AG09309 (cell line): ENCODE results near the gene RIPOR2.

Experiments
- DNase-seq: peaks from one replicate; pipeline ENCODE4 v3.0.0-alpha.2; 2010; ENCODE audit warnings: low read depth
- H3K4me3 ChIP-seq: 2 replicates; pipeline ENCODE4 v1.5.1; 2011; ENCODE audit warnings: mild to moderate bottlenecking, low read depth, low read length, moderate library complexity; ENCODE audit not compliant: control insufficient read depth
- TF ChIP-seq, protein P1 (sequence below): IDR thresholded peaks from 2 replicates; pipeline ENCODE4 v1.5.1; 2011; ENCODE audit warnings: mild to moderate bottlenecking, low read depth, low read length, inconsistent platforms; ENCODE audit not compliant: insufficient read depth, control insufficient read depth; ENCODE audit errors: missing control alignments

Gene RIPOR2

GRCh38 chr6:24903681-24904080 is 32.1 kb downstream of the RIPOR2 start:
- no peak for DNase-seq
- no peak overlapping the region for H3K4me3 ChIP-seq
- TF ChIP-seq, protein P1, sequence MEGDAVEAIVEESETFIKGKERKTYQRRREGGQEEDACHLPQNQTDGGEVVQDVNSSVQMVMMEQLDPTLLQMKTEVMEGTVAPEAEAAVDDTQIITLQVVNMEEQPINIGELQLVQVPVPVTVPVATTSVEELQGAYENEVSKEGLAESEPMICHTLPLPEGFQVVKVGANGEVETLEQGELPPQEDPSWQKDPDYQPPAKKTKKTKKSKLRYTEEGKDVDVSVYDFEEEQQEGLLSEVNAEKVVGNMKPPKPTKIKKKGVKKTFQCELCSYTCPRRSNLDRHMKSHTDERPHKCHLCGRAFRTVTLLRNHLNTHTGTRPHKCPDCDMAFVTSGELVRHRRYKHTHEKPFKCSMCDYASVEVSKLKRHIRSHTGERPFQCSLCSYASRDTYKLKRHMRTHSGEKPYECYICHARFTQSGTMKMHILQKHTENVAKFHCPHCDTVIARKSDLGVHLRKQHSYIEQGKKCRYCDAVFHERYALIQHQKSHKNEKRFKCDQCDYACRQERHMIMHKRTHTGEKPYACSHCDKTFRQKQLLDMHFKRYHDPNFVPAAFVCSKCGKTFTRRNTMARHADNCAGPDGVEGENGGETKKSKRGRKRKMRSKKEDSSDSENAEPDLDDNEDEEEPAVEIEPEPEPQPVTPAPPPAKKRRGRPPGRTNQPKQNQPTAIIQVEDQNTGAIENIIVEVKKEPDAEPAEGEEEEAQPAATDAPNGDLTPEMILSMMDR, result no peak

- TF ChIP-seq, protein P1, result peak; percentile 5
- H3K4me3 ChIP-seq, result no peak overlapping the region
- DNase-seq, result peak; percentile 66
Observed at GRCh38 chr6:24902782-24903181, 33.0 kb downstream of the RIPOR2 start.

DNA sequence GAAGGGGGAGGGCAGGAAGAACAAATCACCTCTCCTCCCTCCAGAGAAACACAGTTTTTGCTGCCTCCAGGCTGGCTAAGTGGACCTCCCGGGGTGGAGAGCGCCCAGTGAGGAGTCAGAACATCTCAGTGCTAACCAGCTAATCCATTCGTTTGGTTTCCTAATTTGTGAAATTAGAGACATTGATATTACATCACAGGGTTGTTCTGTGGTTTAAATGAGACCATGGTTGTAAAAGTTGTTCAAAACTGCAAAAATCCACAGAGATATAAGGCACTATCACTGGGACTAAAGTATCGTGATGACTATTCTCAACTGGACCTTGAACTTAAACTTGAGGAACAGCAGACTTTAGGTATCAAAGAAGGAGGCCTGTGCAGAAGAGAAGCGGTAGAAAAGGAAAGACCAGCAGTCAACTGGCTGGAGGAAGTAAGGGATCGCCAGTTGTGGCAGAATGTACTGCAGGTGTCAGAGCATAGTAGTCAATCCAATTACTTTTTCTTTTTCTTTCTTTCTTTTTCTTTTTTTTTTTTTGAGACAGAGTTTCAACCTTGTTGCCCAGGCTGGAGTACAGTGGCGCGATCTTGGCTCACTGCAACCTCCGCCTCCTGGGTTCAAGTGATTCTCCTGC is 33.9 kb downstream of the RIPOR2 start:
- H3K4me3 ChIP-seq, result no peak overlapping the region
- no peak for DNase-seq
- TF ChIP-seq, protein P1, result no peak

DNA sequence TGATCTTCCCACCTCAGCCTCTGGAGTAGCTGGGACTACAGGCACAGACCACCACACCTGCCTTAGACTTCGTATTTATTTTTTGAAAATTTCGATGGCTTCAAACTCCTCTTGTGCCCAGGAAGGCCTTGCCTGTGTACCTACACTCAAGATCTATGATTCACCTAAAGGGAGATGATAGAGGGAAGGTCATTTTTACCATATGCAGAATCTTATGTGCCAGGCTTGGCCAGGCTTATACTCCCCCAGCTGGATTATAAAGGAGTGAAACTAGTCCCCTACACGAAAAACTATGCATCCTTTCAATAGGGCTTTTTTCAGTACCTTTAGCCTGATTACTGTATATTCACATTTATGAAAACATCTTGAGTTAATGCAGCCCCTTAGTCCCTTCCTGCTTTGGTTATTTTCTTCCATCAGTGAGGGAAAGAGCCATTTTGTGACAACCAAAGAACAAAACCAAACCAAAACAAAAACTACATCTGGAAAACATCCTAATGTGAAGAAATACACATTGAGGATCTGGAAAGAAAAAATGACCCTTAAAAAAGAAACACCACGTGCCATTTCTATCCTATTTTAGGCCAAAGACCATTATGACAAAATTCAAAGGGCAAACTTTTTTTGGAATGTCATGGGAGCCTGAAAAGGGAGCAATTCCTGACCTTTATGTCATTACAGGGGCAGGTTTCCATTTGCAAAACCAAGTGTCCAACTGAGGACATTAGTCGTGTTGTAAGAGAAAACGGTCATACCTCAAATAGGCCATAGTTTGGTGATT is 34.7 kb downstream of the RIPOR2 start:
- no peak for DNase-seq
- TF ChIP-seq, protein P1, result no peak
- H3K4me3 ChIP-seq, result no peak overlapping the region

DNA sequence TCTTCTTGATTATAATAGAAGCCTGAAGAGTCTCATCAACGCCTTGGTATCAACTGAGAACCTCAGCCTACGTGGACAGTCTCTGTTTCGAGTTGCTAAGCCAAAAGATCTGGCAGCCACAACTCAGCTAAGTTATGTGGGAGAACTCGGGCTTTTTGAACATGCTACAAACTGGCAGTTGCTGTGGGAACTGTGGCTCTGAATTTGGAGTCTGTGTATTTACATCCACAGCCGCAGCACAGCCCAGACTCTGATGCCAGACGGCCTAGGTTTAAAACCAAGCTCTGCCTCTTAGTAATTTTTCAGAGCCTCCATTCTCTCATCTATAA is 35.8 kb downstream of the RIPOR2 start:
- H3K4me3 ChIP-seq, result no peak overlapping the region
- TF ChIP-seq, protein P1, result no peak
- DNase-seq, result no peak

GRCh38 chr6:24899136-24899996 is 36.4 kb downstream of the RIPOR2 start:
- TF ChIP-seq, protein P1, result no peak
- no peak for DNase-seq
- no peak overlapping the region for H3K4me3 ChIP-seq
